ENCODE measurements around the gene CARMIL3. TPM values are rescaled to one million over a fixed set of nuclear protein-coding genes. Genes with fewer than 3 reads are reported as not detected.

The CARMIL3 gene
- total and polyA plus RNA-seq, 8 donors: 1.0 to 2.3 (median 1.4) TPM

- no peak overlapping the region for H3K27ac ChIP-seq
- no peak for ATAC-seq
- H3K4me3 ChIP-seq: no peak overlapping the region
- H3K36me3 ChIP-seq: no peaks in the 10 kb centered on the region
- no peaks in the 10 kb centered on the region for H3K9me3 ChIP-seq
- DNase-seq: peak in 1 of 4 donors; percentile 71
- H3K27me3 ChIP-seq: peaks cover 0 to 34% of the 10 kb centered on the region in 2 donors
- no peak for TF ChIP-seq CTCF (IDR thresholded peaks at IDR 0.05)
- intact Hi-C loops (cut with DNase I): no loop called here
- H3K4me1 ChIP-seq: peaks cover 6 to 15% of the 10 kb centered on the region in 2 donors
Measured at GRCh38 chr14:24077086-24077485, 25.3 kb downstream of the CARMIL3 start.

- peaks cover 6 to 15% of the 10 kb centered on the region in 2 donors for H3K4me1 ChIP-seq
- TF ChIP-seq CTCF (IDR thresholded peaks at IDR 0.05): no peak
- no peak overlapping the region for H3K27ac ChIP-seq
- DNase-seq (peak in 1 of 4 donors; percentile 30), ATAC-seq (no peak)
- H3K4me3 ChIP-seq: no peak overlapping the region
- peaks cover 0 to 33% of the 10 kb centered on the region in 2 donors for H3K27me3 ChIP-seq
- intact Hi-C loops (cut with DNase I): no loop called here
- H3K36me3 ChIP-seq: no peaks in the 10 kb centered on the region
- H3K9me3 ChIP-seq: no peaks in the 10 kb centered on the region
Measured at GRCh38 chr14:24078146-24078545, 26.3 kb downstream of the CARMIL3 start.

GRCh38 chr14:24079491-24080141, 27.8 kb downstream of the CARMIL3 start:
- Histone ChIP-seq H3K4me3 (no peak overlapping the region), H3K9me3 (no peaks in the 10 kb centered on the region), H3K27ac (no peak overlapping the region), H3K27me3 (peaks cover 0 to 33% of the 10 kb centered on the region in 2 donors), H3K4me1 (peaks cover 6 to 15% of the 10 kb centered on the region in 2 donors), H3K36me3 (no peaks in the 10 kb centered on the region)
- intact Hi-C loops (cut with DNase I): no loop called here
- DNase-seq (peak in 1 of 4 donors; percentile 31), ATAC-seq (no peak)
- no peak for TF ChIP-seq CTCF (IDR thresholded peaks at IDR 0.05)

GRCh38 chr14:24080142-24080530, 28.3 kb downstream of the CARMIL3 start:
- no peak overlapping the region for H3K4me3 ChIP-seq
- no peaks in the 10 kb centered on the region for H3K36me3 ChIP-seq
- H3K9me3 ChIP-seq: no peaks in the 10 kb centered on the region
- peaks cover 6 to 15% of the 10 kb centered on the region in 2 donors for H3K4me1 ChIP-seq
- DNase-seq: peak in 1 of 4 donors; percentile 19
- H3K27ac ChIP-seq: no peak overlapping the region
- intact Hi-C loops (cut with DNase I): no loop called here
- TF ChIP-seq CTCF (IDR thresholded peaks at IDR 0.05): no peak
- peaks cover 0 to 33% of the 10 kb centered on the region in 2 donors for H3K27me3 ChIP-seq
- ATAC-seq: no peak

GRCh38 chr14:24080888-24081738, 29.3 kb downstream of the CARMIL3 start:
- Histone ChIP-seq H3K27me3 (peaks cover 0 to 33% of the 10 kb centered on the region in 2 donors), H3K4me3 (peak overlapping the region; percentile 45 to 54), H3K36me3 (no peaks in the 10 kb centered on the region), H3K9me3 (no peaks in the 10 kb centered on the region), H3K4me1 (peaks cover 6 to 15% of the 10 kb centered on the region in 2 donors), H3K27ac (peak overlapping the region; percentile 58 to 65)
- peak; percentile 38 to 91 (median 60) for DNase-seq
- intact Hi-C loops (cut with DNase I): no loop called here
- ATAC-seq: peak; percentile 97
- TF ChIP-seq CTCF (IDR thresholded peaks at IDR 0.05): no peak

Data from left lung (tissue), 10 donors.